Kidney (tissue), 22 donors: ENCODE measurements around the gene NHERF2. TPM values are rescaled to one million over a fixed set of nuclear protein-coding genes. Genes with fewer than 3 reads are reported as not detected.
A peak's percentile ranks its signal among the peaks of the same experiment; 100 is the strongest.

ENCODE experiments used
- DNase-seq, 5 donors: peaks; one replicate each; pipeline ENCODE4 v3.0.0-alpha.2; 2013 to 2020
- FAIRE-seq: peaks from 2 replicates; lab custom pipeline; 2012; peaks lifted over from hg19 to GRCh38; lab: Jason Lieb, UNC
- H3K27ac ChIP-seq, 2 donors: one replicate each; pipeline ENCODE4 v1.7.0; 2013; ENCODE audit warnings: low read depth in 2 of 2, low read length in 2 of 2, inconsistent platforms in 1 of 2
- H3K27me3 ChIP-seq: one replicate; pipeline ENCODE4 v1.7.1; 2013; ENCODE audit warnings: low read length, inconsistent platforms; ENCODE audit not compliant: control insufficient read depth, insufficient read depth
- H3K36me3 ChIP-seq, 3 donors: one replicate each; pipeline versions ENCODE4 v1.7.0 to v1.7.1; 2013; ENCODE audit warnings: low read length in 3 of 3, control low read depth in 1 of 3, inconsistent platforms in 1 of 3; ENCODE audit not compliant: insufficient read depth in 3 of 3, control insufficient read depth in 2 of 3
- H3K4me1 ChIP-seq, 3 donors: one replicate each; pipeline versions ENCODE4 v1.7.0 to v1.7.1; 2013; ENCODE audit warnings: low read length in 3 of 3, inconsistent platforms in 1 of 3, low read depth in 1 of 3; ENCODE audit not compliant: control insufficient read depth in 2 of 3, insufficient read depth in 2 of 3
- H3K4me3 ChIP-seq, 3 donors: one replicate each; pipeline versions ENCODE4 v1.7.0 to v1.8.1; 2013; ENCODE audit warnings: low read length in 3 of 3, control low read depth in 1 of 3, inconsistent platforms in 1 of 3
- H3K9ac ChIP-seq, 3 donors: one replicate each; pipeline versions ENCODE4 v1.7.0 to v1.7.1; 2013; ENCODE audit warnings: low read length in 3 of 3, control low read depth in 1 of 3, inconsistent platforms in 1 of 3
- H3K9me3 ChIP-seq, 3 donors: one replicate each; pipeline versions ENCODE4 v1.7.0 to v1.7.1; 2013; ENCODE audit warnings: low read length in 3 of 3, control low read depth in 1 of 3, inconsistent platforms in 1 of 3; ENCODE audit not compliant: control insufficient read depth in 2 of 3, insufficient read depth in 1 of 3
- intact Hi-C: fragments of 100-400 bp; cut with DNase I; formaldehyde crosslinking; loops from one replicate; pipeline ENCODE4 v1.11.1; 2022
- long read RNA-seq, 10 donors: library from polyadenylated mRNA in 1 of 10; unstranded in 1 of 10; transcript quantifications; one replicate each; pipeline ENCODE4 v2.0.0 and lab custom pipeline, GENCODE V29; 2021 to 2026
- polyA plus RNA-seq: library from polyadenylated mRNA; stranded (reverse); fragments of 350-450 nt; fragmentation: Illumina TruSeq; extraction: RNeasy Lipid Tissue Mini Kit (QIAGEN cat#74804); gene quantifications from one replicate; pipeline ENCODE4 v1.2.3, GENCODE V29; 2014; ENCODE audit warnings: low read depth, low replicate concordance; ENCODE audit not compliant: insufficient read depth
- total RNA-seq: library from RNA; stranded (reverse); fragmentation: NEBNext Ultra II Directional; extraction: Animal tissue kit (Norgen Biotek cat#: 25700); gene quantifications from one replicate; pipeline ENCODE4 v1.2.1, GENCODE V29; 2021
- TF ChIP-seq, protein P1 (sequence below): IDR thresholded peaks from 3 replicates; pipeline ENCODE4 v1.5.1; 2012; ENCODE audit warnings: mild to moderate bottlenecking, moderate library complexity, borderline replicate concordance; ENCODE audit not compliant: insufficient read depth; ENCODE audit errors: extremely low read depth
- donor health status: control.
- donor health status: control.
- donor health status: control.
- donor health status: control.
- donor health status: control.
- donor health status: DM: yes; HTN: yes; CAD: no.
- donor health status: Normal renal cell carcinoma (clear cell type).

Gene NHERF2
- total RNA-seq = 238 TPM
- polyA plus RNA-seq = 405 TPM
- long read RNA-seq, donor 1, transcript SLC9A3R2-201 (7 exons, 2,194 nt) = major isoform, 44 of 69 reads
- long read RNA-seq, donor 1, partial matches to known transcripts = 13 of 69 reads
- long read RNA-seq, donor 1, other reads (novel, unspliced or antisense) = 0 of 69 reads
- long read RNA-seq, donor 2, transcript SLC9A3R2-201 (7 exons, 2,194 nt) = major isoform, 33 of 57 reads
- long read RNA-seq, donor 2, transcript SLC9A3R2-202 (7 exons, 1,564 nt) = minor isoform, 6 of 57 reads
- long read RNA-seq, donor 2, transcript SLC9A3R2-204 (6 exons, 1,037 nt) = minor isoform, 5 of 57 reads
- long read RNA-seq, donor 2, partial matches to known transcripts = 10 of 57 reads
- long read RNA-seq, donor 2, other reads (novel, unspliced or antisense) = 0 of 57 reads
- long read RNA-seq, donor 3, transcript SLC9A3R2-201 (7 exons, 2,194 nt) = major isoform, 38 of 59 reads
- long read RNA-seq, donor 3, partial matches to known transcripts = 7 of 59 reads
- long read RNA-seq, donor 3, other reads (novel, unspliced or antisense) = 0 of 59 reads
- long read RNA-seq, donor 4, transcript SLC9A3R2-201 (7 exons, 2,194 nt) = major isoform, 63 of 85 reads
- long read RNA-seq, donor 4, transcript SLC9A3R2-202 (7 exons, 1,564 nt) = minor isoform, 10 of 85 reads
- long read RNA-seq, donor 4, partial matches to known transcripts = 0 of 85 reads
- long read RNA-seq, donor 4, other reads (novel, unspliced or antisense) = 0 of 85 reads
- long read RNA-seq, donor 5, partial matches to known transcripts = 0 of 1 reads
- long read RNA-seq, donor 5, other reads (novel, unspliced or antisense) = 0 of 1 reads
- long read RNA-seq, donor 6, transcript SLC9A3R2-201 (7 exons, 2,194 nt) = major isoform, 49 of 120 reads
- long read RNA-seq, donor 6, transcript SLC9A3R2-205 (5 exons, 1,087 nt) = minor isoform, 7 of 120 reads
- long read RNA-seq, donor 6, partial matches to known transcripts = 53 of 120 reads
- long read RNA-seq, donor 6, other reads (novel, unspliced or antisense) = 0 of 120 reads
- long read RNA-seq, donor 7, transcript SLC9A3R2-208 (6 exons, 1,199 nt) = minor isoform, 36 of 251 reads
- long read RNA-seq, donor 7, transcript SLC9A3R2-201 (7 exons, 2,194 nt) = major isoform, 89 of 251 reads
- long read RNA-seq, donor 7, transcript SLC9A3R2-202 (7 exons, 1,564 nt) = minor isoform, 10 of 251 reads
- long read RNA-seq, donor 7, transcript SLC9A3R2-205 (5 exons, 1,087 nt) = minor isoform, 18 of 251 reads
- long read RNA-seq, donor 7, partial matches to known transcripts = 27 of 251 reads
- long read RNA-seq, donor 7, other reads (novel, unspliced or antisense) = 52 of 251 reads
- long read RNA-seq, donor 8, transcript SLC9A3R2-201 (7 exons, 2,194 nt) = major isoform, 47 of 98 reads
- long read RNA-seq, donor 8, transcript SLC9A3R2-205 (5 exons, 1,087 nt) = minor isoform, 12 of 98 reads
- long read RNA-seq, donor 8, transcript SLC9A3R2-202 (7 exons, 1,564 nt) = minor isoform, 5 of 98 reads
- long read RNA-seq, donor 8, partial matches to known transcripts = 23 of 98 reads
- long read RNA-seq, donor 8, other reads (novel, unspliced or antisense) = 0 of 98 reads
- long read RNA-seq, donor 9, transcript SLC9A3R2-201 (7 exons, 2,194 nt) = major isoform, 24 of 37 reads
- long read RNA-seq, donor 9, transcript SLC9A3R2-202 (7 exons, 1,564 nt) = minor isoform, 6 of 37 reads
- long read RNA-seq, donor 9, partial matches to known transcripts = 5 of 37 reads
- long read RNA-seq, donor 9, other reads (novel, unspliced or antisense) = 0 of 37 reads
- long read RNA-seq, donor 10, transcript SLC9A3R2-201 (7 exons, 2,194 nt) = major isoform, 49 of 74 reads
- long read RNA-seq, donor 10, transcript SLC9A3R2-204 (6 exons, 1,037 nt) = minor isoform, 5 of 74 reads
- long read RNA-seq, donor 10, transcript SLC9A3R2-205 (5 exons, 1,087 nt) = minor isoform, 8 of 74 reads
- long read RNA-seq, donor 10, partial matches to known transcripts = 5 of 74 reads
- long read RNA-seq, donor 10, other reads (novel, unspliced or antisense) = 0 of 74 reads

DNA sequence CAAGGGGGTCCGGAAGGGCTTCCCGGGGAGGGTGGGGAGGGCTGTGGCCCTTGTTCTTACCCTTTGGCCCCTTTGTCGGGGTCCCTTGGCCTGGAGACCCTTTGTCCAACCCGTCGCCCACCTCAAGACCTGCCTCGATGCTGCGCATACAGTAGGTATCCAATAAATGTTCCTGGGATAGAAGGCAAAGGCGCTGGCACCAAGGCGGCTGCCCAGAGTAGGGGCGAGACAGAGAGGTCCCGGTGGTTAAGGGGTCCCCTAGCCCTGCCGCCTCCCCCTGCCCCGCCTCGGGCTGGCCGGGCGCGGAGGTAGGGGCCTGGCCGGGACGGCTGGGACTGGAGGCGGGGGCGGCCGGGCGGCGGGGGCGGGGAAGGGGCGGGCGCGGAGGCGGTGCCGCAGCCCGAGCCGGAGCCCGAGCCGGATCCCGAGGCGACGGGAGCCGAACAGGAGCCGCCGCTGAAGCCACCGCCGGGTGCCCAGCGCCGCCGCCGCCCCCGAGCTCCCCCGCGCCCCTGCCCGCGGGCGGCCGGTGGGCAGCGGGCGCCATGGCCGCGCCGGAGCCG lies at the start of gene NHERF2:
Gene NHERF2, plus strand, starts transcription at position 442 of the 563 bp plus-strand sequence. Its CDS starts 104 bp downstream, at position 546.
- peak within 1 kb of the TSS; percentile 30 to 43 for H3K27ac ChIP-seq
- peak within 1 kb of the TSS; percentile 51 to 90 (median 60) for H3K9ac ChIP-seq
- TF ChIP-seq, protein P1, sequence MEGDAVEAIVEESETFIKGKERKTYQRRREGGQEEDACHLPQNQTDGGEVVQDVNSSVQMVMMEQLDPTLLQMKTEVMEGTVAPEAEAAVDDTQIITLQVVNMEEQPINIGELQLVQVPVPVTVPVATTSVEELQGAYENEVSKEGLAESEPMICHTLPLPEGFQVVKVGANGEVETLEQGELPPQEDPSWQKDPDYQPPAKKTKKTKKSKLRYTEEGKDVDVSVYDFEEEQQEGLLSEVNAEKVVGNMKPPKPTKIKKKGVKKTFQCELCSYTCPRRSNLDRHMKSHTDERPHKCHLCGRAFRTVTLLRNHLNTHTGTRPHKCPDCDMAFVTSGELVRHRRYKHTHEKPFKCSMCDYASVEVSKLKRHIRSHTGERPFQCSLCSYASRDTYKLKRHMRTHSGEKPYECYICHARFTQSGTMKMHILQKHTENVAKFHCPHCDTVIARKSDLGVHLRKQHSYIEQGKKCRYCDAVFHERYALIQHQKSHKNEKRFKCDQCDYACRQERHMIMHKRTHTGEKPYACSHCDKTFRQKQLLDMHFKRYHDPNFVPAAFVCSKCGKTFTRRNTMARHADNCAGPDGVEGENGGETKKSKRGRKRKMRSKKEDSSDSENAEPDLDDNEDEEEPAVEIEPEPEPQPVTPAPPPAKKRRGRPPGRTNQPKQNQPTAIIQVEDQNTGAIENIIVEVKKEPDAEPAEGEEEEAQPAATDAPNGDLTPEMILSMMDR = no peak
- FAIRE-seq (no peak), DNase-seq (peak in 3 of 5 donors; percentile 71 to 79 (median 74))
- H3K9me3 ChIP-seq = no peaks in the 10 kb centered on the region
- peak within 1 kb of the TSS; percentile 64 to 91 (median 82) for H3K4me3 ChIP-seq
- no peaks in the 10 kb centered on the region for H3K36me3 ChIP-seq
- intact Hi-C loops = loop anchor here (10.0 kb wide), 1 partner anchor 118 kb away; the partner anchor contains the start of gene RAB26
- peaks cover 0 to 41% (median 0%) of the 10 kb centered on the region in 3 donors for H3K4me1 ChIP-seq
- H3K27me3 ChIP-seq = no peaks in the 10 kb centered on the region

DNA sequence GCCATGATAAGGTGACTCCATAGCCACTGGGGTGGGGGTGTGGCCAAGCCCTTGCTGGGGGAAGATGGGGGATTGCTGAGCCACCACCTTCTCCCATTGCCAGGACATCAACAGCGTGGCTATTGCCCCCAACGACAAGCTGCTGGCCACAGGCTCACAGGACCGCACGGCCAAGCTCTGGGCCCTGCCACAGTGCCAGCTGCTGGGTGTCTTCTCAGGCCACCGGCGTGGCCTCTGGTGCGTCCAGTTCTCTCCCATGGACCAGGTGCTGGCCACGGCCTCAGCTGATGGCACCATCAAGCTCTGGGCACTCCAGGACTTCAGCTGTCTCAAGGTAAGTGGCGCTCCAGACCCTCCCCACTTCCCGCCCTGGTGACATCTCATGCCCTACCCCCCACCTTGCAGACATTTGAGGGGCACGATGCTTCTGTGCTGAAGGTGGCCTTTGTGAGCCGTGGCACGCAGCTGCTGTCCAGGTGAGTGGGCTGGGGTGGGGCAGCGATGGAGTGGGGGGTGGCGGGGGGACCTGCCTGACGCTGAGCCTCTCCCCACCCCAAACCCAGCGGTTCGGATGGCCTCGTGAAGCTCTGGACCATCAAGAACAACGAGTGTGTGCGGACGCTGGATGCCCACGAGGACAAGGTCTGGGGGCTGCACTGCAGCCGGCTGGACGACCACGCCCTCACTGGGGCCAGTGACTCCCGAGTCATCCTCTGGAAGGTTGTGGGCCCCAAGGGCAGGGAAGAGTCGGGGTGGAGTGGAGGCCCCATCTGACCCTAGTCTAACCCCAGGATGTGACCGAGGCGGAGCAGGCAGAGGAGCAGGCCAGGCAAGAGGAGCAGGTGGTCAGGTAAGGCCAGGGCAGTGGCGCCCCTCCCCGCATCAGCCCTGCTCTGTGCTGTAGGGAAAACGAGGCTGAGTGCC lies 49.5 kb upstream of the NHERF2 start:
- intact Hi-C loops = no loop called here
- no peak for FAIRE-seq
- TF ChIP-seq, protein P1 = no peak
- Histone ChIP-seq H3K4me3 (no peak overlapping the region), H3K27ac (no peak overlapping the region), H3K36me3 (peaks cover 0 to 21% (median 13%) of the 10 kb centered on the region in 3 donors), H3K27me3 (peaks cover 25% of the 10 kb centered on the region), H3K4me1 (peaks cover 0 to 10% (median 4%) of the 10 kb centered on the region in 3 donors), H3K9me3 (no peaks in the 10 kb centered on the region), H3K9ac (no peak overlapping the region)
- DNase-seq = peak in 1 of 5 donors; percentile 61
